ENCODE results near the gene COL25A1.
"Not testable (repeated sequence)": the region's sequence is repeated elsewhere in the genome, so short reads cannot be mapped to it uniquely, and the experiment has no call there.

COL25A1 gene

DNA sequence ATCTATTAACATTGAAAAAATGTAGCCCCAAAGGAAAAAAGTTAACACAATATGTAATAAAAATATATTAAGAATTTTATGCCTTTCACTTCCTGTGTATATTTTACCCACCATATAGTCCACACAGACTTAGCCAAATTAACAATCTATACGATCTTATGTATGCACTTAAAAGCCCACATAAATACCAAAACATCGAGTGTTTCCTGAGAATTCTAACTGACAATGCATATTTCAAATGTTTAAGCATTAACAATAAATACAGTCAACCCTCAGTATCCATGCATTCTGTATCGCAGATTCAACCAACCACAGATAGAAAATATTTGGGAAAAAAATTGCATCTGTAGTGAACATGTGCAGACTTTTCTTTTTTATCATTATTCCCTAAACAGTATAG, 226.8 kb downstream of the COL25A1 start:
- TF ChIP-seq, protein P1, sequence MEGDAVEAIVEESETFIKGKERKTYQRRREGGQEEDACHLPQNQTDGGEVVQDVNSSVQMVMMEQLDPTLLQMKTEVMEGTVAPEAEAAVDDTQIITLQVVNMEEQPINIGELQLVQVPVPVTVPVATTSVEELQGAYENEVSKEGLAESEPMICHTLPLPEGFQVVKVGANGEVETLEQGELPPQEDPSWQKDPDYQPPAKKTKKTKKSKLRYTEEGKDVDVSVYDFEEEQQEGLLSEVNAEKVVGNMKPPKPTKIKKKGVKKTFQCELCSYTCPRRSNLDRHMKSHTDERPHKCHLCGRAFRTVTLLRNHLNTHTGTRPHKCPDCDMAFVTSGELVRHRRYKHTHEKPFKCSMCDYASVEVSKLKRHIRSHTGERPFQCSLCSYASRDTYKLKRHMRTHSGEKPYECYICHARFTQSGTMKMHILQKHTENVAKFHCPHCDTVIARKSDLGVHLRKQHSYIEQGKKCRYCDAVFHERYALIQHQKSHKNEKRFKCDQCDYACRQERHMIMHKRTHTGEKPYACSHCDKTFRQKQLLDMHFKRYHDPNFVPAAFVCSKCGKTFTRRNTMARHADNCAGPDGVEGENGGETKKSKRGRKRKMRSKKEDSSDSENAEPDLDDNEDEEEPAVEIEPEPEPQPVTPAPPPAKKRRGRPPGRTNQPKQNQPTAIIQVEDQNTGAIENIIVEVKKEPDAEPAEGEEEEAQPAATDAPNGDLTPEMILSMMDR (conservative IDR thresholded peaks at IDR 0.05; ENCODE audit: low read depth, low read length), result no peak
- DNase-seq (ENCODE audit: low read depth), result no peak
- no peak overlapping the region for H3K4me3 ChIP-seq (ENCODE audit: low read length)

GRCh38 chr4:109072595-109072994, 229.9 kb downstream of the COL25A1 start:
- H3K4me3 ChIP-seq (ENCODE audit: low read length), result no peak overlapping the region
- DNase-seq (ENCODE audit: low read depth), result no peak
- TF ChIP-seq, protein P1 (conservative IDR thresholded peaks at IDR 0.05; ENCODE audit: low read depth, low read length), result no peak

GRCh38 chr4:109070677-109071076, 231.8 kb downstream of the COL25A1 start:
- not testable (repeated sequence) for DNase-seq (ENCODE audit: low read depth)

GRCh38 chr4:109067508-109068235, 234.8 kb downstream of the COL25A1 start:
- no peak overlapping the region for H3K4me3 ChIP-seq (ENCODE audit: low read length)
- no peak for DNase-seq (ENCODE audit: low read depth)
- TF ChIP-seq, protein P1 (conservative IDR thresholded peaks at IDR 0.05; ENCODE audit: low read depth, low read length), result no peak

More at GRCh38 chr4:109070677-109071076, 231.8 kb downstream of the COL25A1 start:
- not testable (repeated sequence) for H3K4me3 ChIP-seq (ENCODE audit: low read length)

- no peak for DNase-seq (ENCODE audit: low read depth)
- no peak overlapping the region for H3K4me3 ChIP-seq (ENCODE audit: low read length)
- TF ChIP-seq, protein P1 (conservative IDR thresholded peaks at IDR 0.05; ENCODE audit: low read depth, low read length), result no peak
Measured at GRCh38 chr4:109065006-109065405, 237.5 kb downstream of the COL25A1 start.

- DNase-seq (ENCODE audit: low read depth), result no peak
- TF ChIP-seq, protein P1 (conservative IDR thresholded peaks at IDR 0.05; ENCODE audit: low read depth, low read length), result no peak
- H3K4me3 ChIP-seq (ENCODE audit: low read length), result no peak overlapping the region
Measured at GRCh38 chr4:109053257-109053656, 249.2 kb downstream of the COL25A1 start.

DNA sequence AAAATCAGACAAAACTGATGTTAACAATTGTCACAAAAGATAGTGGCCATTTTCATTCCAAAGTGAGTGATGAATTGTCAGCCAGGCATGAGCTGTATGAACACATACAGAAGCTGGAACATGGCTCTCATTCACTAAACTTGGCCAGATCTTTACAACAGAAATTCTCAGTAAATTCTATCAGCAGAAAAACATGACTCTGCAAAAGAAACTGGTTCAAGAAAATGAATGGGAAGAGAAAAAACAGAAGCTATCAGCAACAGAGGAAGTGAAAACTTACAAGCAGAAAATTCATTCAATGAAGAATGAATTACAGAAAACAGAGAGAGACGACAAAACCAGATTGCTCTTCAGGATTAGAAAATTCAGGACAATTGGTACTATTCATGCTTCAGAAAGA, 249.6 kb downstream of the COL25A1 start:
- no peak for DNase-seq (ENCODE audit: low read depth)
- H3K4me3 ChIP-seq (ENCODE audit: low read length), result no peak overlapping the region
- TF ChIP-seq, protein P1 (conservative IDR thresholded peaks at IDR 0.05; ENCODE audit: low read depth, low read length), result no peak
